Measurements from ENCODE around the gene TBCK. TPM values are rescaled to one million over a fixed set of nuclear protein-coding genes. Genes with fewer than 3 reads are reported as not detected.

Gene TBCK
- total RNA-seq, 1 experiment from 2014 or later = 28.6 TPM

- Mint-ChIP-seq H3K36me3 (no peaks in the 10 kb centered on the region), H3K27me3 (ENCODE audit: low read depth) (no peaks in the 10 kb centered on the region), H3K4me1 (peaks cover 21% of the 10 kb centered on the region), H3K27ac (no peak overlapping the region), H3K4me3 (no peak overlapping the region), H3K9me3 (no peaks in the 10 kb centered on the region)
- no peak for ATAC-seq
- TF ChIP-seq NR3C1 (CRISPR knock-in tag; conservative IDR thresholded peaks at IDR 0.05; ENCODE audit: low read depth) = no peak
- no peak for TF ChIP-seq ZSCAN18 (CRISPR knock-in tag; IDR thresholded peaks at IDR 0.05)
- CTCF ChIA-PET = no interaction called here
- DNase-seq (ENCODE audit: low spot score) = no peak
- POLR2A ChIA-PET = no interaction called here
Measured at GRCh38 chr4:106063009-106063408, 253.0 kb downstream of the TBCK start.

GRCh38 chr4:106062452-106062875 lies 253.5 kb downstream of the TBCK start:
- TF ChIP-seq NR1H2 (CRISPR knock-in tag; IDR thresholded peaks at IDR 0.05) (no peak), FOXP1 (CRISPR knock-in tag; IDR thresholded peaks at IDR 0.05; ENCODE audit: borderline replicate concordance) (no peak), GABPB1 (CRISPR knock-in tag; IDR thresholded peaks at IDR 0.05) (no peak), PRDM15 (CRISPR knock-in tag; IDR thresholded peaks at IDR 0.05) (no peak), ZNF281 (CRISPR knock-in tag; IDR thresholded peaks at IDR 0.05) (no peak), ATF3 (CRISPR knock-in tag; conservative IDR thresholded peaks at IDR 0.05) (no peak), STAT6 (CRISPR knock-in tag; conservative IDR thresholded peaks at IDR 0.05; ENCODE audit: low read depth) (no peak), ZNF396 (CRISPR knock-in tag; IDR thresholded peaks at IDR 0.05; ENCODE audit: borderline replicate concordance) (no peak), TEAD4 (CRISPR knock-in tag; IDR thresholded peaks at IDR 0.05) (no peak), JAZF1 (CRISPR knock-in tag; IDR thresholded peaks at IDR 0.05) (no peak), IRF2 (CRISPR knock-in tag; IDR thresholded peaks at IDR 0.05; ENCODE audit: borderline replicate concordance, low read depth) (no peak), PRRX2 (CRISPR knock-in tag; IDR thresholded peaks at IDR 0.05) (no peak), ETV6 (CRISPR knock-in tag; IDR thresholded peaks at IDR 0.05) (no peak)
- TF ChIP-seq, protein P1, sequence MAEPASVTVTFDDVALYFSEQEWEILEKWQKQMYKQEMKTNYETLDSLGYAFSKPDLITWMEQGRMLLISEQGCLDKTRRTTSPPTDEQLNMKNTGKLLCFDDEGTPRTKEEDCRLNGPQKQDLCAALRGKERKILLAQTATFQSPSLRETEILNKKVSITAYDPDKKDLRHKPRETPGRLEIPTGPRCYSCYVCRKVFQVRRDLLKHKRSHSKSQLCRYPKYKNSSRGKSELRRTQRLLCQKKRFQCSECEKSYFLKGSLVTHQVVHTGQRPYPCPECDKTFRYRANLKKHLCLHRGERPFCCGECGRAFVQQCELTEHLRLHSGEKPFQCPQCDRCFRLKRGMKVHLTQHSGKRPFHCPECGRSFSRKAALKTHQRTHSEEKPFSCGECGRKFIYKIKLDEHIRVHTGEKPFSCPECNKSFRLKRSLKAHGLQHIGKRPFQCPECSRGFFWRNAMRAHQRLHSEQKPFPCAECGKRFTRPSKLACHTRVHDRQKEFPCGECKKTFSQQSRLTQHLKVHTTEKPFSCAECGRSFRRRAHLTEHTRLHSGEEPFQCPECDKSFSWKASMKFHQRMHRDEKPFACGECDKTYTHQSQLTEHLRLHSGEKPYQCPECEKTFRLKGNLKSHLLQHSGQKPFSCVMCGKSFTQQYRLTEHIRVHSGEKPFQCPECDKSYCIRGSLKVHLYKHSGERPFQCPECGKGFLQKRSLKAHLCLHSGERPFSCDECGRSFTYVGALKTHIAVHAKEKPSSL (CRISPR knock-in tag; conservative IDR thresholded peaks at IDR 0.05) = no peak
- TF ChIP-seq, protein P2, sequence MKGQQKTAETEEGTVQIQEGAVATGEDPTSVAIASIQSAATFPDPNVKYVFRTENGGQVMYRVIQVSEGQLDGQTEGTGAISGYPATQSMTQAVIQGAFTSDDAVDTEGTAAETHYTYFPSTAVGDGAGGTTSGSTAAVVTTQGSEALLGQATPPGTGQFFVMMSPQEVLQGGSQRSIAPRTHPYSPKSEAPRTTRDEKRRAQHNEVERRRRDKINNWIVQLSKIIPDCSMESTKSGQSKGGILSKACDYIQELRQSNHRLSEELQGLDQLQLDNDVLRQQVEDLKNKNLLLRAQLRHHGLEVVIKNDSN (CRISPR knock-in tag; IDR thresholded peaks at IDR 0.05) = no peak
- no peak overlapping the region for H3K4me3 Mint-ChIP-seq
- ATAC-seq = no peak
- no peak for DNase-seq (ENCODE audit: low spot score)
- no peak overlapping the region for H3K27ac Mint-ChIP-seq
- no peaks in the 10 kb centered on the region for H3K9me3 Mint-ChIP-seq
- no peaks in the 10 kb centered on the region for H3K27me3 Mint-ChIP-seq (ENCODE audit: low read depth)
- ChIA-PET POLR2A (no interaction called here), CTCF (no interaction called here)
- H3K4me1 Mint-ChIP-seq = peaks cover 25% of the 10 kb centered on the region
- no peaks in the 10 kb centered on the region for H3K36me3 Mint-ChIP-seq

Measured in WTC11 (cell line).